Adipocyte (in vitro differentiated cells): ENCODE measurements around the gene DNLZ.
A peak's percentile ranks its signal among the peaks of the same experiment; 100 is the strongest.

Experiments
- DNase-seq: peaks from one replicate; pipeline ENCODE4 v3.0.0-alpha.2; 2015; ENCODE audit warnings: low read depth
- H3K27me3 ChIP-seq: replicated peaks from 2 replicates; pipeline ENCODE4 v1.7.0; 2013; ENCODE audit warnings: mild to moderate bottlenecking, low read length, moderate library complexity; ENCODE audit not compliant: control insufficient read depth, insufficient read depth
- H3K36me3 ChIP-seq: 2 replicates; pipeline ENCODE4 v1.7.0; 2013; ENCODE audit warnings: low read length, mild to moderate bottlenecking, moderate library complexity; ENCODE audit not compliant: control insufficient read depth, insufficient read depth, severe bottlenecking
- H3K4me1 ChIP-seq: 2 replicates; pipeline ENCODE4 v1.7.0; 2013; ENCODE audit warnings: mild to moderate bottlenecking, low read length, moderate library complexity; ENCODE audit not compliant: control insufficient read depth, insufficient read depth
- H3K4me3 ChIP-seq: 2 replicates; pipeline ENCODE4 v1.7.0; 2013; ENCODE audit warnings: mild to moderate bottlenecking, low read length, moderate library complexity
- H3K9ac ChIP-seq: 2 replicates; pipeline ENCODE4 v1.7.0; 2013; ENCODE audit warnings: mild to moderate bottlenecking, low read length, moderate library complexity
- H3K9me3 ChIP-seq: 2 replicates; pipeline ENCODE4 v1.7.0; 2013; ENCODE audit warnings: mild to moderate bottlenecking, low read length, moderate library complexity; ENCODE audit not compliant: control insufficient read depth

The DNLZ gene

GRCh38 chr9:136345281-136346156, 18.0 kb downstream of the DNLZ start:
- Histone ChIP-seq H3K4me1 (peaks cover 22% of the 10 kb centered on the region), H3K36me3 (no peaks in the 10 kb centered on the region), H3K9me3 (no peaks in the 10 kb centered on the region), H3K27me3 (no peaks in the 10 kb centered on the region), H3K9ac (peak overlapping the region; percentile 74), H3K4me3 (peak overlapping the region; percentile 69)
- DNase-seq, result peak; percentile 34

- Histone ChIP-seq H3K9me3 (no peaks in the 10 kb centered on the region), H3K9ac (peak overlapping the region; percentile 74), H3K27me3 (no peaks in the 10 kb centered on the region), H3K36me3 (no peaks in the 10 kb centered on the region), H3K4me3 (peak overlapping the region; percentile 69), H3K4me1 (peaks cover 22% of the 10 kb centered on the region)
- no peak for DNase-seq
Measured at GRCh38 chr9:136344544-136345280, 18.8 kb downstream of the DNLZ start.

- Histone ChIP-seq H3K27me3 (no peaks in the 10 kb centered on the region), H3K9me3 (no peaks in the 10 kb centered on the region), H3K36me3 (no peaks in the 10 kb centered on the region), H3K4me1 (peaks cover 22% of the 10 kb centered on the region), H3K9ac (no peak overlapping the region), H3K4me3 (no peak overlapping the region)
- no peak for DNase-seq
Measured at GRCh38 chr9:136343884-136344269, 19.7 kb downstream of the DNLZ start.

- Histone ChIP-seq H3K4me3 (no peak overlapping the region), H3K36me3 (peaks cover 3% of the 10 kb centered on the region), H3K4me1 (peaks cover 22% of the 10 kb centered on the region), H3K9ac (no peak overlapping the region), H3K9me3 (no peaks in the 10 kb centered on the region), H3K27me3 (no peaks in the 10 kb centered on the region)
- no peak for DNase-seq
Measured at GRCh38 chr9:136343121-136343883, 20.2 kb downstream of the DNLZ start.

GRCh38 chr9:136342181-136343120, 21.1 kb downstream of the DNLZ start:
- H3K4me3 ChIP-seq, result no peak overlapping the region
- peak; percentile 54 for DNase-seq
- no peaks in the 10 kb centered on the region for H3K9me3 ChIP-seq
- no peak overlapping the region for H3K9ac ChIP-seq
- H3K4me1 ChIP-seq, result peaks cover 22% of the 10 kb centered on the region
- H3K36me3 ChIP-seq, result peaks cover 3% of the 10 kb centered on the region
- no peaks in the 10 kb centered on the region for H3K27me3 ChIP-seq

- H3K36me3 ChIP-seq, result peaks cover 5% of the 10 kb centered on the region
Measured at GRCh38 chr9:136341769-136342168, 21.8 kb downstream of the DNLZ start.

GRCh38 chr9:136341042-136341655, 22.4 kb downstream of the DNLZ start:
- Histone ChIP-seq H3K4me3 (no peak overlapping the region), H3K36me3 (peaks cover 6% of the 10 kb centered on the region), H3K27me3 (no peaks in the 10 kb centered on the region), H3K4me1 (peaks cover 16% of the 10 kb centered on the region), H3K9me3 (no peaks in the 10 kb centered on the region), H3K9ac (no peak overlapping the region)
- no peak for DNase-seq

More at GRCh38 chr9:136341769-136342168, 21.8 kb downstream of the DNLZ start:
- Histone ChIP-seq H3K9ac (no peak overlapping the region), H3K4me1 (peaks cover 22% of the 10 kb centered on the region), H3K27me3 (no peaks in the 10 kb centered on the region), H3K9me3 (no peaks in the 10 kb centered on the region), H3K4me3 (no peak overlapping the region)
- no peak for DNase-seq

- Histone ChIP-seq H3K36me3 (peaks cover 6% of the 10 kb centered on the region), H3K4me3 (no peak overlapping the region), H3K27me3 (no peaks in the 10 kb centered on the region)
Measured at GRCh38 chr9:136340356-136341041, 23.0 kb downstream of the DNLZ start.

GRCh38 chr9:136339958-136340310, 23.6 kb downstream of the DNLZ start:
- peaks cover 4% of the 10 kb centered on the region for H3K4me1 ChIP-seq
- no peaks in the 10 kb centered on the region for H3K27me3 ChIP-seq
- peaks cover 6% of the 10 kb centered on the region for H3K36me3 ChIP-seq
- no peak overlapping the region for H3K4me3 ChIP-seq
- H3K9ac ChIP-seq, result no peak overlapping the region
- H3K9me3 ChIP-seq, result no peaks in the 10 kb centered on the region
- DNase-seq, result no peak

More at GRCh38 chr9:136340356-136341041, 23.0 kb downstream of the DNLZ start:
- no peaks in the 10 kb centered on the region for H3K9me3 ChIP-seq
- H3K9ac ChIP-seq, result no peak overlapping the region
- no peak for DNase-seq
- peaks cover 10% of the 10 kb centered on the region for H3K4me1 ChIP-seq
